Right atrium auricular region (tissue), 2 donors: ENCODE measurements around the gene SLC25A48. TPM values are rescaled to one million over a fixed set of nuclear protein-coding genes. Genes with fewer than 3 reads are reported as not detected.

ENCODE experiments used
- DNase-seq: peaks from one replicate; pipeline ENCODE4 v3.0.0-alpha.2; 2019; ENCODE audit warnings: low spot score
- H3K27ac ChIP-seq, 2 donors: fragments of 200-600 bp; sonication (generic); 1 replicate in 1 of 2; 2 replicates in 1 of 2; pipeline ENCODE4 v1.5.1; 2016 to 2019
- H3K27me3 ChIP-seq, 2 donors: fragments of 200-600 bp; sonication (generic); one replicate each; pipeline versions ENCODE4 v1.5.1 to v1.6.0; 2017 to 2019
- H3K36me3 ChIP-seq: fragments of 200-600 bp; sonication (generic); one replicate; pipeline ENCODE4 v1.5.1; 2016
- H3K4me1 ChIP-seq, 2 donors: fragments of 200-600 bp; sonication (generic); one replicate each; pipeline versions ENCODE4 v1.5.1 to v1.6.0; 2017 to 2019
- H3K4me3 ChIP-seq, 2 donors: fragments of 200-600 bp; sonication (generic); 1 replicate in 1 of 2; 2 replicates in 1 of 2; pipeline ENCODE4 v1.5.1; 2017 to 2019; ENCODE audit warnings: mild to moderate bottlenecking in 1 of 2, moderate library complexity in 1 of 2
- H3K9me3 ChIP-seq, 2 donors: fragments of 200-600 bp; sonication (generic); one replicate each; pipeline ENCODE4 v1.5.1; 2019
- CTCF ChIP-seq, 2 donors: fragments of 200-600 bp; sonication (generic); IDR thresholded peaks; one replicate each; pipeline ENCODE4 v1.5.1; 2019; ENCODE audit warnings: antibody characterized with exemption in 2 of 2
- total RNA-seq, 2 donors: library from RNA; depleted of rRNA; stranded (reverse); fragments of >200 nt; gene quantifications; one replicate each; pipeline ENCODE4 v1.1.0, GENCODE V29; 2016

The SLC25A48 gene
- total RNA-seq, 2 donors from 2014 or later: not detected

DNA sequence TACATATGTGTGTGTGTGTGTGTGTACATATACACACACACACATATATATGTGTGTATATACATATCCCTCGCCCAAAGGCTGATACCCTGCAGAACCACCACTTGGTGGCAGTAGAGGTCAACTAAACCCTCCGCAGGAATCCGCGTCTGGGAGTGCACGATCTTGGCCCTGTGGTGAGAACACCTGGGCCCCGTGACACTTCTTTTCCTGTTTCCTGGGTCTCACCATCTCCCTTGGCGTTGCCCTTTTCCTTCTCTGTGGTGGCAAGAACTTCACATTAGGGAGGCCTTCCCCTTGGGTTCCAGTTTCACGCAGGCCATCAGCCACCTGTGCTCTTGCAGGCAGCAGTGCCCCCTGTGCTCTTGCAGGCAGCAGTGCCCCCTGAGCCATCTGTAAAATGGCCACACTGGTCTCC lies 53.0 kb downstream of the SLC25A48 start:
- peak; percentile 40 for DNase-seq
- TF ChIP-seq CTCF (IDR thresholded peaks at IDR 0.05): peak; percentile 59 to 87
- no peak overlapping the region for H3K4me3 ChIP-seq
- H3K27me3 ChIP-seq: no peaks in the 10 kb centered on the region
- H3K9me3 ChIP-seq: no peaks in the 10 kb centered on the region
- no peaks in the 10 kb centered on the region for H3K36me3 ChIP-seq
- peaks cover 0 to 14% of the 10 kb centered on the region in 2 donors for H3K4me1 ChIP-seq
- H3K27ac ChIP-seq: no peak overlapping the region

DNA sequence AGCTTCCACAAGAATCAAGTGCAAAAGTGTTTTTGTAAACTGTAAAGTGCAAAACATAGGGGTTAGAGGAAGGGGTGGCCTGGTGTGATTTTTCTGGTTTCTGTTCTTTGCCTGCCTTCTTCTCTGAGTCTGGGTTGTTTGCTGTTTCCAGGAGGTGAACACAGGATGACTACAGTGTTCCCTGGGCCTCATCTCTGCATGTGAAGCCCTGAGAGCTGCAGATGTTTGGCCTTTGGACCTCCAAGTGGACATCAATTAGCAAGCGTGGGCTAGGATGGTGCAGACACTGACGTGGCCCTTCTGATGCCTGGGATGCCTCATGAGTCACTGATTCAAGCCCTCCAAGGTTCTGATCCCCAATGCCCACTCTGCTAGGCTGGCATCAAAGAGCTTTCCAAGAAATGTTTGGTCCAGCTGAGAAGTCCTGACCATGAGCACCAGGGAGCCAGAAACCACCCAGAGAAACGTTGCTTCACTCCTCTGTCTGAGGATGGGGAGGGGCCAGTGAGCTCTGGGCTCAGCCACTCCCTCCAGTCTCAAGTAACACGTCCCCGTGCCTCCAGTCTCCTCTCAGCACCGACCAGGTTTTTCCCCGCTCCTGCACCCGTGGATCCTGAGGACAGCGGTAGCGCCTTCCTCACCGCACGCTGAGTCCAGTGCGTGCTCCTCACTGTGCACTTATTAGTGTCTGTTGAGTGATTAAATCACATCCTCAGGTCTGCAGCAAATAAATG lies 53.6 kb downstream of the SLC25A48 start:
- H3K9me3 ChIP-seq: no peaks in the 10 kb centered on the region
- peaks cover 0 to 14% of the 10 kb centered on the region in 2 donors for H3K4me1 ChIP-seq
- no peak for DNase-seq
- no peaks in the 10 kb centered on the region for H3K27me3 ChIP-seq
- TF ChIP-seq CTCF (IDR thresholded peaks at IDR 0.05): no peak
- H3K4me3 ChIP-seq: no peak overlapping the region
- H3K27ac ChIP-seq: no peak overlapping the region
- no peaks in the 10 kb centered on the region for H3K36me3 ChIP-seq

- peak; percentile 54 for DNase-seq
- Histone ChIP-seq H3K27me3 (no peaks in the 10 kb centered on the region), H3K9me3 (no peaks in the 10 kb centered on the region), H3K4me1 (peaks cover 0 to 14% of the 10 kb centered on the region in 2 donors), H3K27ac (no peak overlapping the region), H3K36me3 (no peaks in the 10 kb centered on the region), H3K4me3 (no peak overlapping the region)
- TF ChIP-seq CTCF (IDR thresholded peaks at IDR 0.05): no peak
Measured at GRCh38 chr5:135890296-135890695, 55.8 kb downstream of the SLC25A48 start.

GRCh38 chr5:135890867-135891266 lies 56.4 kb downstream of the SLC25A48 start:
- H3K27ac ChIP-seq: no peak overlapping the region
- H3K36me3 ChIP-seq: no peaks in the 10 kb centered on the region
- no peak overlapping the region for H3K4me3 ChIP-seq
- DNase-seq: peak; percentile 43
- H3K9me3 ChIP-seq: no peaks in the 10 kb centered on the region
- H3K27me3 ChIP-seq: no peaks in the 10 kb centered on the region
- no peak for TF ChIP-seq CTCF (IDR thresholded peaks at IDR 0.05)
- H3K4me1 ChIP-seq: peaks cover 0 to 14% of the 10 kb centered on the region in 2 donors

DNA sequence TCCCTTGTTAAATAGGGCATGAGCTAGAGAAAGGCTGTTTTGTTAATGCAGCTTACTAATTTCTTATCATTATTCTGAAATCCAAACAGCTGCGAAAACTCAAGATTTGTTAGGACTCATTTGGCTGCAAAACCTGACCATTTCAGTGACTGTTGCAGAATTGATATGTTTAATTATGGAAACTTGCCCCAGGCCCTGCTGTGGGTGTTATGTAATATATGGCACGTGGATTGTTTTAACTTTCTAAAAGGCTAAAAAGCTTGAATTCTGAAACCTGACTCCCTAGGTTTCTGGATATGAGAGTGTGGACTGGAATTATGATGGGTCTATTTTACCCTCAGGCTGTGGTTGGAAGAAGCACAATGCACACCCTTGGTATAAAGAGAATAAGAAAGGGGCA lies 56.8 kb downstream of the SLC25A48 start:
- Histone ChIP-seq H3K4me1 (peaks cover 0 to 14% of the 10 kb centered on the region in 2 donors), H3K27ac (no peak overlapping the region), H3K27me3 (no peaks in the 10 kb centered on the region), H3K4me3 (no peak overlapping the region), H3K9me3 (no peaks in the 10 kb centered on the region), H3K36me3 (no peaks in the 10 kb centered on the region)
- TF ChIP-seq CTCF (IDR thresholded peaks at IDR 0.05): no peak
- DNase-seq: no peak

- no peaks in the 10 kb centered on the region for H3K36me3 ChIP-seq
- H3K9me3 ChIP-seq: no peaks in the 10 kb centered on the region
- DNase-seq: no peak
- H3K4me3 ChIP-seq: no peak overlapping the region
- no peaks in the 10 kb centered on the region for H3K27me3 ChIP-seq
- TF ChIP-seq CTCF (IDR thresholded peaks at IDR 0.05): no peak
- no peak overlapping the region for H3K27ac ChIP-seq
- H3K4me1 ChIP-seq: peaks cover 0 to 14% of the 10 kb centered on the region in 2 donors
Measured at GRCh38 chr5:135891791-135892190, 57.3 kb downstream of the SLC25A48 start.
